NCI-H2227 (cell line): ENCODE results near the gene ARHGAP15.
A peak's percentile ranks its signal among the peaks of the same experiment; 100 is the strongest.

Source experiments
- DNase-seq: peaks from one replicate; lab custom pipeline; 2025; ENCODE audit not compliant: unreplicated experiment; lab: John Stamatoyannopoulos, UW

Gene ARHGAP15

DNA sequence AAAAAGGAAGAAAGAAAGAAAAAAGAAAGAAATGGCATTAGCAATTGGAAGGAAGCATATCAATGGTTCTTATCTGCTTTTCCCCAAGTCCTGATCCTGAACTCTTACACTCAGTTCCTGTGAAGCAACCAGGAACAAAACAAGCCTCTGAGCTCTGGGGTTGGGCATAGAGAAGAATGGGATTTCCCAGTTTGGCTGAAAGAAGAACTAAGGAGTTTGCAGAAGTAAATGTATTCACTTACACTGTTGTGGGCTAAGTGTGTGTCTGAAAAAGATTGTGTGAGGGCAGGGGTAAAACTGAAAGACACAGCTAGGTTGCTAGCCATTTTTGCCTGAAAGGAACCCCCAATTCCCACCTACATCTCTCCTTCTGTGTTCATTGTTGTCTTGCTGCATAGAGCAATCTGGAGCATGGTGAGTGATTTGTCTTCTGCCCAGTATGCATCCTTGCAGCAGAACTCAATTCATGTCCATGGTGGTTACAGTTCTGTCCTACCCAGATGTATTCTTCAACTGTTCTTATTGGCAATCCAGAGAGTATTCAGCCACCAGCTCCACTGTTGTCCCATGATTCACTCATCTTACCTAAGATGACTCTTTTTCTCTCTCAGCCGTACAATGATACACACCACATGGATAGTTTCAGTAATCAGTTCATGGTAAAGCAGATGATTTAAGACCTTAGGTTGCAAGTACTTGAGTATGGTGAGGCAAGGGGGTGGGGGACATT is 348.7 kb downstream of the ARHGAP15 start:
- no peak for DNase-seq

DNA sequence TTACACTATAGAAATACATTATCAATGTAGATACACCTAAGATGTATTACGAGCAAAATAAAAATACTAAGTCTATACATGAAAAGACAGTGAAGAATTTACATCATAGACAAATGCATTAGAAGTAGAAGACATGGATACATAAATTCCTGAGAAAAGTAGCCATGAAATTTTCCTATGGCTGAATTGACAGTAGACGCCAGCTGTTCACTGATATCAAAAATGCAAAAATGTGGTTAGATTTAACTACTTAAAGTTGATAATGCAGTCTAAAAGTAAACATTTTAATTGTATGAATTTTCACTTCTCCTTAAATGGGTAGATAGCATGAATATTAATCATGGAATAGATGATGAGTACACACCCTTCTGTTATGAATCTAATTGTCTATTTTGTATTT is 350.9 kb downstream of the ARHGAP15 start:
- DNase-seq, result no peak

DNA sequence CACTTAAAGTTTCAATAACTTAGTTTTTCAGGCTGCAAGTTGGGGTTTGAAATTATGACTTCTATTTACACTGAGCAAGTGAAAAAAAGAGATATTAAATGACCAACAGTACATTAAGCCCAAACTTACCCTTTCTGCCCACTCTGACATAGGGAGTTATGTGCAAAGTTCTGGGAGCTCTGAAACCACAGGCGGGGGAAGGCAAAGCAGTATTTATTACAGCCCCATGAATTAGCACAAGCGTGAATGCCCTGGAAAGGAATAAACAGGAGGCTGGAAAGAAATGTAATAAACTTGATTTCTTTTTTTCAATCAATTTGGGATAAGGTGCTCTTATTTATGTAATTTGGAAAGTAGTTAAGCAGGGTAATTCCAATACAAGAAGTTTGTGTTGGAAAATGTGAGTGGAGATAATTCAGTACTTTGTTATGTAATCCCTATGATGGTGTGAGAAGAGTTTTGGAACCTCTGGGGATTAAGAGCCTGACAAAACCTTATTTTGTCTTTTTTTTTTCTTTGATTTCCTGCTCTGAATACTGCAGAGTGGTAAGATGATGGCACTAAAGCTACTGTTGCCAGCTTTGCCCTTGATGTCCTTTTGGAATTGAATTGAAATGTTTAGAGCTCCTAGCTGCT is 351.5 kb downstream of the ARHGAP15 start:
- no peak for DNase-seq

DNA sequence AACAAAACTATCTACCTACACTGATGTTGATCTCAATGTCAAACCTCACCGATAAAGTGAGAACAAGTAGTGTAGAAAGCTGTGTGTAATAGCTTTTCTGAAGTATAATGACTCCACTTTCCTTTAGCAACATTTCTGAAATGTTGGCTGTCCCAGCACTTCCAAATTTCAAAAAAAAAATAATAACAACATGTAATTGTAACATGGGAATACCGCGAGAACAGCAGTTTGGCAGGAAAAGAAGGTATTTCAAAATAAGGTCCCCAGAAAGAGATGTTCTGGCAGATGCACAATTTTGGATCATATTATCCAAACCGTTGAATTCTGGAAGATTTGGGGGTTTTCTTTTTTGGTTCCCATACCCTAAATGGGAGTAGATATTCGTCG is 352.0 kb downstream of the ARHGAP15 start:
- DNase-seq, result no peak

DNA sequence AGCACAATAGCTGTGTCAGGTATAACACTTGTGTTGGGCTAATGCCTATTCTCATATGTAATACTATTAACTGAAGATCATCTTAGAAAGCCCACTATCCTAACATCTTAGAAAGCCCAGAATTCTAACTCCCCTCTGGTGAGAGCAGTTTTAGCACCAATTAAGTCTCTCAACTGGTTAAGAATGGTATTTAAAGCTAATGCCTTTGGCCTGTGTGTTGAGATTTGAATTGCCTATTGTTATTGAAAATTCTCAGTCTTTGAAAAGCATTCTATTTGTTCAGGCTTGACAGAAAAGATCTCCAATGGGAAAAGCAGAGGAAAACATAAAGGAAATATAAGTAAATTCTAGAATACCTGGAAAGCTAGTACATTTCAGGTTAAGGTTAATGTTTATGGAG is 352.5 kb downstream of the ARHGAP15 start:
- DNase-seq, result peak; percentile 42

DNA sequence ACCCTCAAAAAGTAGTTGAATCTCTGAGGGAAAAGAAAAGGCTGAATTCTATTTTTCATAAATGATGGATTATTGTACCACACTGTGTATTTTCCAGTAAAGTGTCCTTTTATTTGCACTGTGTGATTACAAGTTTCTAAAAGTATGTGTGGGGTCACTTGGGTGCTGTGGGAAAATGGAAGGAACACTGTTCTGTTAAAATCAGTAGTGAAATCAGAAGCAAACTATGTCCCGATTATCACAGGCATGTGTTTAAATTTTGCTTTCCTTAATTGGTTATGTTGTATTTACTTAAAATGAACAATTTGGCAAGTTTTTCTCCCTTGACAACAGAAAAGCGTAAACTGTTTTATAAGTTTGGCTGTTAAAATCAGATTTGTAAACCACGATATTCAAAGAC is 353.1 kb downstream of the ARHGAP15 start:
- DNase-seq, result no peak

DNA sequence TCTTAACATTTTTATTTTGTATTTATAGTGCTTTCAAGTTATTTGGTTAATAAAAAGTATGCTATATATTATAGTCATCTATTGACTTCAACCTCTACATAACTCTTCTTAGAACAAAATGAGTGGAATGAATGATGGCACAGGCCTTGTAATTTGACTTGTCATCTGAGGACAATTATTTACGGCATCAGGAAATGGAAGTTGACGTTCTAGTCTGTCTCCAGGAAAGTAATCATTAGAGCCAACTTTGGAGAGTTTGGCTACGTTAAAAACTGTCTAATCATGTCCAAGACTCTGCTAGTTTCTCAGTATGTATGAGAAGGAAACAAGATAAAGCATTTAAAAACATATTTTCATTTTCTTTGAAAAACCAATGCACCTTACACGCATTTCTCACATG is 353.6 kb downstream of the ARHGAP15 start:
- DNase-seq, result no peak

DNA sequence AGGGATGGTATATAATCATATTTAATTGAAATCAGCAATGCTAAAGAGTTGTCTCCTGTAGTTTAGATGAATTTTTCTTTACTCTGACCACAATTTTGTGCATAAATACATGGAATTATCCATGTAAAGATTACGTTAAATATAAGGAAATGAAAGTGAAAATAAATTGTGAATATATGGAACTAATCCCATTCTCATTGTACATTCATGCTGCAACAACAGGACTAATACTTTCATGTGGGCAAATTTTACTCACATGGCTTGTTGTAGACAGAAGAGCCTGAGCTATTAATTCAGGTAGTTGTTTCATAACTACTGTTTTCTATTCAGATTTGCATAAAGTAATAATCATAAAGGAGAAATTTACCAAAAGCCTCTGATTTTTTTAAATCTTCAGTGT is 357.8 kb downstream of the ARHGAP15 start:
- DNase-seq, result no peak

DNA sequence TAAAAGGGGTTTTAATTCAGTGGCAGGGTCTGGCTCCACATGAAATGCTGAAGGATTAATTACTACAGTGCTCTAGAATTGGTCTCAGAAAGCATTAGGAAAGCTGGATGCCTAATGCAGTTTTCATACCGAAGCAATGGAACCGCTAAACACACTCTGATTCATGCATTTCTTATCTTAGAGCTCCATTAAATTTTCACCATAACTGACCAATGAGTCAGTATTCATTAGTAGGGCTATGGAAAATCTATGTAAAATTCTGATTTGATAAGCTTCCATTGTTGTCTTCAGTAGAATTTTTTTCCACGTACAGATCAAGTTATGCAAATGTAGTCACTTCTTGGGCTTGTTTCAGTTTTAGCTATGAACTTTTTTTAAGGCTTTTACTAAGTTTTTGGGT is 359.9 kb downstream of the ARHGAP15 start:
- DNase-seq, result no peak

DNA sequence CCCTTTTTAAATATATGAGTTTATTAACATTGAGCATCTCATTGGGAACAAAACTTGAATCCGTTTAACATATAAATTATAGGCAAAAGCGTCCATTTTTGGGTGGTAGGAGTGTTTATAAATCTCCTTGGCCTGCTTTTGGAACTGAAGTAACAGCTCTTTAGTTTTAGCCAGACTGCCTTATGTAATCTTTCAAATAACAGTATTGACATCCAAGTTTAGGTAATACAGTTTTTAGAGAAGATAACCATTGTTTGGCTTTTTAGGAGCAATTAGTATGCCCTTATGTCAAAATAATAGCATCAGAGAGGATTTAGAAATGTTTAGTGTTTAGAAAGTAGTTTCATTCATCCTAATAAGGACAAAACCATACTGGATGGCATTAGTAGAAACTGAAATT is 361.9 kb downstream of the ARHGAP15 start:
- DNase-seq, result no peak

DNA sequence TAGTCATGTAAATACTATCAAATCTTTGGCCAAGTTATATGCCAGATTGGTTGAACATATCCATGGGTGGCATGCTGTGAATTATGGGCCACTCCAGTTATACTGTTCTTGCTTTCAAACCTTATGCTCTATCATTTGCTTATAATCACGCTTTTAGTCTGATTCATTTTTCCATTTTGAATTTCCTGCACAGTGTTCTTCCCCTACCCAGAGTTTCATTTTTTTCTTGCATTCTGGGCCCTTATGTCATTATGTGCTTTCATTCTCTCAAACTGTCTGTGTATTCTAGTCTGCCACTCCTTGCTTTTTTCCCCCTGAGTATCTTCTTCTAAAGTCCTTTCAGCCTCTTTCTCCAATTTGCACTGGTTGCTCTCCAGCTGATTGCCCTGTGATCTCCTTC is 364.1 kb downstream of the ARHGAP15 start:
- DNase-seq, result no peak

DNA sequence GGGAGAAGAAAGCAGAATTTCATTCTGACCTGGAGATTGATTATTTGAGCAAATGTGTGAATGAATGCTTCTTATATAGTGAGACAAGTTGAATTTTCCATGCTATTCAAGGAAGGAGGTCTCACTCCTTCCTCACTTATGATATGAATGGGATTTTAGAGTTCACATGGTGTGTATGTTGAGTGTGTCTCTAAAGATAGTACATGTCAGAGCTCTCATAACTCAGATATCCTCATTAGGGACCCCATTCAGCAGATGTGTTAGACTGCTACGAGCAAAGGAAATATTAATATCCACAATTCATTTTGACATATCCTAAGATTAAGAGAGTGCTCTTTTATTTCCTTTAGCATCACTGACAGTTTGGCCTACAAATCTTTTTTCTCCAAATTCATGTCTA is 368.5 kb downstream of the ARHGAP15 start:
- DNase-seq, result no peak

DNA sequence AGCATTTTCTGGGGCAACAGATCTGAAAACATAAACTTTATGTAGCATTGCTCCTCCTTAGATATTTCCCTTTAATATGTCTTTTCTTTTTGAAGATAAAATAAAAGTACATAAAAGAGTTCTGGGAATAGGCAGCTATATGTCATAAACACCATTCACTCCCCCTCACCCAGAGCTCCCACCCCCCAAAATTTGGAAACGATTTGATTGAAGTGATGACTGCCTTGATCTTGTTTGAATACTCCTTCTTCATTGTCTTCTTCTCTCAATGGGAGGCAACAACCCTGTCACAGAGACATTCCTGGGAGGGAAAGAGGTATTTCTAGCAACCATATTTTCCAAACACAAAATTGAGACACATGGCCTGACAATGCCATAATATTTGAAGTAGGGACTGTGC is 369.3 kb downstream of the ARHGAP15 start:
- no peak for DNase-seq

DNA sequence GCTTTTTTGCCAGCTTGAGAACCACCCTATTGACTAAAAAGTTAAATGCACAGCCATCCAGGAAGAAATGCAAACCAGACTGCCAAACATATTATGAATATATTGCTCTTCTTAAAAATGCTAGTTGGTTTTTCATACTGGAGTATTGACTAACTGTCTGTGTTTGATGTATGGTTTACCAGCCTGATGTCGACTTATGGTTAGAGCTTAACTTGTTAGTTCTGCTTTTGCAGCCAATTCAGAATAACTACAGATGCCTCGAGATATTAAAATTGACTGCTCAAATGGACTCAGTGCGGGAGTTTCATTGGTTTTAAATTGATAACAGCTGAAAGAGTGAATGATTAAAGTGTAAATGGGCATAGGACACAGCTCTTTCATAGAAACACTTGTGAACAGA is 369.8 kb downstream of the ARHGAP15 start:
- no peak for DNase-seq

DNA sequence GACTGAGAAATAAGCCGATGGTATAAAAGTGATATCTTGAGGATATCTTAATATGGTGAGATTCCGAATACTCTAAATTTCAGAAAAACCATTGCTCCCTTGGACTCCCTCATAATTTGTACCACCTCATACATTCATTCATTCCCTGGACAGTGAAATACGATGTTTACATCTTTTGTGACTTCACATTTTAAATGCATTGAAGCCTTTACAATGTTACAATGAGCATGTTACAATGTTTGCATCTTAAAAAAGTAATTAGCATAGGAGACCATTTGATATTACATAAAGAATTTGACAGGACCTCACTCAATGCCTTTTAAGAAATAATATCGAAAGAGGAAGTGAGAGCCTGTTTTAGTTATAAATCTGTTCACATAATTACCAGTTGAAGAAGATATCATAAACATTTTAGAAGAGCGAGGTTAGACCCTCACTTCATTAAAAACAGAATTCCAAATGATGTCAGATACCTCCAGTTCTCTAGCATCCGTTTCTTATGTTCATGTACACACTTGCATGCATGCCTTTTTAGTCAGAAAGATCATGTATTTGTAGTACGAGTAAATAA is 372.0 kb downstream of the ARHGAP15 start:
- DNase-seq, result no peak

DNA sequence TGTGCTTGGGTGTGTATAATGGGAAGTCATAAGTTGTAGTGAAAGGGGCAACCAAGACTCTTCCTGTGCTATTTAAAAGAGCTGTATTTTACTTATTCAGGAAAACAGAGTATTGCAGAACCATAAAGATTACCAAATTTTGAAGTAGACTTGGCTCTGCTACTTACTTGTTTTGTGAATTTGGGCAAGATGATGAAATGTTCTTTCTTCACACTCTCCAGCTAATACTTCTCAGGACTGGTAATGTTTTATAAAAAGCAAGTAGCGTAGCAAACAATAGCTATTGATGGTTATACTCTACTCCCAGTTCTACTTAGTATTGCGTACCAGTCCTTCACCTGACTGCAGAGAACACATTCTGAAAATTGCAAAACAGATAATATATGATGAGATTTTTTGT is 374.1 kb downstream of the ARHGAP15 start:
- DNase-seq, result no peak

DNA sequence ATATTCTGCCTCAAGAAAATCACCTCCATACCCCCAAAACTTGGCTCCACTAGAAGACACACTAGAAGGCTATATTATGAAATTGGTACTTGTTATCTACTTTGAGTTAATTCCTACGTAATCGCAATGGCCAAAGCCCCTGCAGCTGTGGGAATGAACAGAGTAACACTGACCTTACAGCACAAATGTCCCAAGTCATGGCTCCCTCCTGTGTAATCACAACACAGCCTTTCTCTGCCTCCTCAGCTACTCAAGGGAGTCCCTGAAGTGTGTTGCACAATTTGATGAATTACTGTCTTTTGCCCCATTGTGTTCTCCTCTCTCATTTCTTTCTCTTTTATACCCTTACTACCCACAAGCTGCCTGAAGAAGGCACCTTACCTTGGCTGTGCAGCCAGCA is 375.2 kb downstream of the ARHGAP15 start:
- no peak for DNase-seq

DNA sequence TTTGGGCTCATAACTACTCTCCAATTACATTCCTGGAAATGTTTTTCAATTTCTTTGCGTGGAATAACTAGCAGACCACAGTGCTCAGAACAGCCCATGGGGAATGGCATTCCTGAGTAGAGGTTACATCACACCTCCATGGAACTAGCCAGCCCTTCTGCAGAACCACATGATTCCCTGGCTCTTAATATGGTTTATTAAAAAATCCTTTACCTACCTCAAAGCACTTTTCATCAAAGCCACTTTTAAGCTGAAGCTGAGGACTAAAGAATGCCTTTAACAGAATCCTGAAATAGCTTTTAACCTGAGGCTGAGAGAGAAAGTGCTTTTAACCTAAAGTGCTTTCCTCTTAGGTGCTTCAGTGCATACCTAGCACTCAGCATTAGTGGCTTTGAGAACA is 376.3 kb downstream of the ARHGAP15 start:
- no peak for DNase-seq

DNA sequence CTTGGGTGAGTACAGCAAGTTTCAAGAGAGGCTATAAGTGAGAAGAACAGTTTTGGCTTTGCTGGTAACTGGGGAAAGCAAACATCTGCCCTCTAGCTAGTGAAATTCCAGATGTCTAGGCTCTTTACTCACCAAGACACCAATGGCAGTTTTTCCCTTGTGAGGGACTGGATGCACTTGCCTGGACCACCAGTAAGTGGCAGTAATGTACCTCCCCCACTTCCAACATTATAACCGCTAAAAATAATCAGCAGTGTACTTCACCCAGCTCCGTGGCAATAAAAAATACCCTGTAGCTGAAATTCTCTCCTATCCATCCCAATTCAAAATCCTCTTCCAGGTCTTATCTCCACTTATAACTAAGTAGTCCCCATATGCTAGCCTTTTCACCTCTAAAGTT is 383.9 kb downstream of the ARHGAP15 start:
- peak; percentile 18 for DNase-seq

DNA sequence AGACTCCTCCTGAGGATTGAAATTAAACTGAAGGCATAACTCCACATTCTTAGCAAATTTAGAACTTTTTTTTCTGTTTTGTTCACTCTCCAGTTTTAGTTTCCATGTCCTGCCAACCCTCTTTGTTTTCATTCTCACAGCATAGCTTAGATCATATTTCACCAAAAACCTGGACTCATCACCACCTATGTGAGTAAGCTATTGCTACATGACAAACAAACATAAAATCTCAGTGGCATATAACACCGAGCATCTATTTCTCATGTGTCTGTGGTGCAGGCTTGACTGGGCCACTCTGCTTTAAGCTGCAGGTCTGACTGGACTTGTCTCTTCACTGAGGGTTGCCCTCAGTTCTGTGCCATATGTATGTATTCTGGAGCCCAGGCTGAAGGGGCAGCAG is 385.2 kb downstream of the ARHGAP15 start:
- DNase-seq, result no peak

DNA sequence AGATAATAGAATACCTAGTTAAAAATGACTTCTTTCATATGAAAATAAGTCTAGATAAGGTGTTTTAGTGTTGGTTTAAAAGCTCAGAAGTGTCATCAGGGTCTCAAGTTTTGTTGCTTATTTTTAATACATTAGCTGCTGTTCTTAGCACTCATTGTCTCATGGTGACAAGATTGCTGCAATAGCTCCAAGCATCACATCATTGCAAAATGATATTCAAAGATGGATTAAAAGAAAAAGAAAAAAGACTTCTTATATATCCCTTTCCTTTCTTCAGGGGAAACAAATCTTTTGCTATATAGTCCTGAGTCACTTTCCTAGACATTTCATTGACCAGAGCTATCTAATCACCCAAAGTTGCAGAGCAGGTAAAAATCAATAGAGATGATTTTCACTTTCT is 386.1 kb downstream of the ARHGAP15 start:
- DNase-seq, result no peak

DNA sequence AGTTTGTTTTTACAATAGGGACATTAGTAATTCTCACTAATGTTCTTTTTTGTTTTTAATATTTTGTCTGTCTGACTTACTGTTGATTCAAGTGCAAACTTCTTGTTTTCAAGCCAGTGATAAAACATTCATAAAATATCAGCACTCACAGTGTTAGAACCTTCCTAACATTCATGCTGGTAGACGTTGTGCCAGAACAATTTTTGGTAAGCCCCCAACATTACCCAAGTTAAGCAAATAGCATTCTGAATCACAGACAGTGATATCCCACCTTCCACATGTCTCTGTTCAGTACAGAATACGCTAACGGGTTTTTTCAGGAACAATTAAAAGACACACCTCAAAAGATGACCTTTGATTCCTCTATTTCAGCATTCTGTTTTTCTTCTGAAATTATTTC is 390.3 kb downstream of the ARHGAP15 start:
- no peak for DNase-seq

DNA sequence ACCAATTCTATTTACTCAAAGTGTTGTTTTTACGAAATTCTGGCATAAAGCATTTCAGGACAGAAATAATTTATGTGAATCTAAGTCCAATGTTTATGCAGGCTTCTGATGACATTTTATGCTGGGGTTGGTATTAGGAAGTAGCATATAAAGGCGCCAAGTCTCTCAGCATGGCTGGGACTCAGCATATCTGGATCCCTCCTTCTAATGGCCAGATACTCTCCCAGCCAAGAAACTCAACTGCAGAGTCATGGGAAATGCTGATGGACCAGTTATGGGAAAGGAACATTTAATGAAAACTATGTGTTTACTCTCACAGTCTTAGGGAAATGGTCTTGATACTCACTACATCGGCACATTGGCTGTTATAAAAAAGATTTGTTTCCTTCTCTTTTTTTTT is 392.2 kb downstream of the ARHGAP15 start:
- no peak for DNase-seq
